Measurements from ENCODE around the gene RINL. TPM values are rescaled to one million over a fixed set of nuclear protein-coding genes. Genes with fewer than 3 reads are reported as not detected.
"Not testable (repeated sequence)": the region's sequence is repeated elsewhere in the genome, so short reads cannot be mapped to it uniquely, and the experiment has no call there.

The RINL gene
- total and polyA plus RNA-seq, 8 donors = 6.5 to 26.2 (median 10.6) TPM

DNA sequence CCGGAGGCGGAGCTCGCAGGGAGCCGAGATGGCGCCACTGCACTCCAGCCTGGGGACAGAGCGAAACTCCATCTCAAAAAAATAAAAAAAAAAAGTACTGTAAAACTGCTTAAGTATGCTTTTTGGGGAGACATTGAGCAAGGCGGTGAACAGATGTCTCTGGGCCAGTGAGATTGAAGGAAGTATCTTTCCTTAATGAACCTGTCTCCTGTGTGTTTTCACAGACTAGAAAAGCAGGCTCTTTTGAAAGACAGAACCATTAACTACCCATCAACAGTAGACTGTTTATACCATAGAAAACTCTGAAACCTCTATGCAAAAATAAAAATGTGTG lies 45.0 kb downstream of the RINL start:
- Histone ChIP-seq H3K9me3 (no peaks in the 10 kb centered on the region), H3K4me3 (no peak overlapping the region), H3K27me3 (no peaks in the 10 kb centered on the region), H3K27ac (no peak overlapping the region), H3K36me3 (peaks cover 3 to 32% (median 14%) of the 10 kb centered on the region in 3 donors), H3K4me1 (peaks cover 17 to 31% (median 24%) of the 10 kb centered on the region in 3 donors)
- no peak for ATAC-seq
- no peak for DNase-seq
- no peak for FAIRE-seq
- TF ChIP-seq, protein P1, sequence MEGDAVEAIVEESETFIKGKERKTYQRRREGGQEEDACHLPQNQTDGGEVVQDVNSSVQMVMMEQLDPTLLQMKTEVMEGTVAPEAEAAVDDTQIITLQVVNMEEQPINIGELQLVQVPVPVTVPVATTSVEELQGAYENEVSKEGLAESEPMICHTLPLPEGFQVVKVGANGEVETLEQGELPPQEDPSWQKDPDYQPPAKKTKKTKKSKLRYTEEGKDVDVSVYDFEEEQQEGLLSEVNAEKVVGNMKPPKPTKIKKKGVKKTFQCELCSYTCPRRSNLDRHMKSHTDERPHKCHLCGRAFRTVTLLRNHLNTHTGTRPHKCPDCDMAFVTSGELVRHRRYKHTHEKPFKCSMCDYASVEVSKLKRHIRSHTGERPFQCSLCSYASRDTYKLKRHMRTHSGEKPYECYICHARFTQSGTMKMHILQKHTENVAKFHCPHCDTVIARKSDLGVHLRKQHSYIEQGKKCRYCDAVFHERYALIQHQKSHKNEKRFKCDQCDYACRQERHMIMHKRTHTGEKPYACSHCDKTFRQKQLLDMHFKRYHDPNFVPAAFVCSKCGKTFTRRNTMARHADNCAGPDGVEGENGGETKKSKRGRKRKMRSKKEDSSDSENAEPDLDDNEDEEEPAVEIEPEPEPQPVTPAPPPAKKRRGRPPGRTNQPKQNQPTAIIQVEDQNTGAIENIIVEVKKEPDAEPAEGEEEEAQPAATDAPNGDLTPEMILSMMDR (IDR thresholded peaks at IDR 0.05) = no peak
- intact Hi-C loops (cut with DNase I) = no loop called here
- whole genome bisulfite sequencing, 2 donors = 94 to 97% methylated on average over 7 of the region's 7 CpGs

DNA sequence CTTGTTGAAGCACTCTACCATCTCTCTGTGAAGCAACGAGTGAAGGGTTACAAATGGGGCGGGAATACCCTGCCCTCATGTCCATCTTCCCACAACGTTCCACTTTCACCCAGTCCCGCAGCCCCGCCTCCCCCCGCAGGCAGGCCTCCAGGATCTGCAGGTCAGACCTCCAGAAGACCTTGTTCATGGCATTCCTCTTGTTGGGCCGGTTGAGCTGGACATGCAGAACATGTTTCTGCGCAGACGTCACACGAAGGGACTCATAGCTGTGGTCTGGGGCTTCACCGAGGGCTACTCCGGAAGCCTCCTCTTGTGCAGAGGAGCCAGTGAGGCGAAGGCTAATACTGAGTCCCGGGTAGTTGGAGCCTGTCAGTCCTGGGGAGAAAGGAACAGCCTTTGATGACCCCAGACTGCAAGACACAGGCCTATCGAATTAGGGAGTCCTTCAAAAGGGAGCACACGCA lies 46.9 kb downstream of the RINL start:
- intact Hi-C loops (cut with DNase I) = no loop called here
- 0% methylated on average over 16 of the region's 16 CpGs for WGBS, 2 donors
- FAIRE-seq (no peak), ATAC-seq (peak; percentile 55 to 74 (median 66)), DNase-seq (peak; percentile 77 to 88 (median 80))
- no peaks in the 10 kb centered on the region for H3K9me3 ChIP-seq
- H3K27ac ChIP-seq = peak overlapping the region; percentile 71 to 94 (median 85)
- TF ChIP-seq, protein P1 (IDR thresholded peaks at IDR 0.05) = no peak
- H3K36me3 ChIP-seq = peaks cover 0 to 18% (median 3%) of the 10 kb centered on the region in 3 donors
- H3K4me3 ChIP-seq = peak overlapping the region; percentile 44 to 71 (median 56)
- peaks cover 13 to 18% (median 16%) of the 10 kb centered on the region in 3 donors for H3K4me1 ChIP-seq
- no peaks in the 10 kb centered on the region for H3K27me3 ChIP-seq

DNA sequence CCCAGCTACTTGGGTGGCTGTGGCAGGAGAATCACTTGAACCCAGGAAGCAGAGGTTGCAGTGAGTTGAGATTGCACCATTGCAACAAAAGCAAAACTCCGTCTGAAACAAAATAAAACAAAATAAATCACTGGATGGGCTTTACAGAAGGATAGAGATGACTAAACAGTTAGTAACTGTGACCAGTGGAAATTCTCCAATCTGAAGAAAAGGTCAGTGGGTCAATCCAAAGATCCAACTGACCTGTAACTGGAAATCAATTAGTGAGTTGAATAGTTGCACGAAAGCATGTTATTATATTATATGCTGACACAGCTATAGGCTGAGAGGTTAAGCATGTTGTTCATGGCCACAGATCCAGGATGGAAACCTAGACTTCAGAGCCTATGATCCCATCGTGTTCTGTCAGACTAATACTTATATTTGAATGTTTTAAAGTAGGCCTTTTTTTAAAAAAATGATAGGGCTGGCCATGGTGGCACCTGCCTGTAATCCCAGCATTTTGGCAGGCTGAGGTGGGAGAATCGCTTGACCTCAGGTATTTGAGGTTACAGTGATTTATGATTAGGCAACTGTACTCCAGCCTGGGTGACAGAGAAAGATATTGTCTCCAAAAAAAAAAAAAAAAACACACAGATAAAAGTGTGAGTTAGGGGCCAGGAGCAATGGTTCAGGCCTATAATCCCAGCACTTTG lies 47.9 kb downstream of the RINL start:
- FAIRE-seq (no peak), ATAC-seq (no peak), DNase-seq (no peak)
- Histone ChIP-seq H3K36me3 (peaks cover 0 to 13% (median 3%) of the 10 kb centered on the region in 3 donors), H3K27me3 (no peaks in the 10 kb centered on the region), H3K9me3 (no peaks in the 10 kb centered on the region), H3K4me1 (peaks cover 9 to 16% (median 13%) of the 10 kb centered on the region in 3 donors), H3K27ac (peak overlapping the region in 1 of 4 donors; percentile 94), H3K4me3 (peak overlapping the region in 2 of 4 donors; percentile 63 to 71)
- TF ChIP-seq, protein P1 (IDR thresholded peaks at IDR 0.05) = no peak
- 48 to 49% methylated on average over 4 of the region's 4 CpGs for WGBS, 2 donors
- intact Hi-C loops (cut with DNase I) = no loop called here

DNA sequence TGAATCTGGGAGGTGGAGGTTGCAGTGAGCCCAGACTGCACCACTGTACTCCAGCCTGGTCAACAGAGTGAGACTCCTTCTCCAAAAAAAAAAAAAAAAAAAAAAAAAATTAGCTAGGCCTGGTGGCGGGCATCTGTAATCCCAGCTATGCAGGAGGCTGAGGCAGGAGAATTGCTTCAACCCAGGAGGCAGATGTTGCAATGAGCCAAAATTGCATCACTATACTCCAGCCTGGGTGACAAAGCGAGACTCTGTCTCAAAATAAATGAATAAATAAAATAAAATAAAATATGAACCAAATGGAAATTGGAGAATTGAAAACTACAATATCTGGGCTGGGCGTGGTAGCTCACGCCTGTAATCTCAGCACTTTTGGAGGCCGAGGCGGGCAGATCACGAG lies 48.9 kb downstream of the RINL start:
- whole genome bisulfite sequencing, 2 donors = 95 to 98% methylated on average over 7 of the region's 7 CpGs
- H3K9me3 ChIP-seq; DNase-seq; ATAC-seq; H3K27ac ChIP-seq; intact Hi-C loops (cut with DNase I); H3K27me3 ChIP-seq; FAIRE-seq; H3K4me3 ChIP-seq: not testable (repeated sequence)
- Histone ChIP-seq H3K4me1 (peaks cover 9 to 16% (median 13%) of the 10 kb centered on the region in 3 donors), H3K36me3 (peaks cover 0 to 13% (median 3%) of the 10 kb centered on the region in 3 donors)

DNA sequence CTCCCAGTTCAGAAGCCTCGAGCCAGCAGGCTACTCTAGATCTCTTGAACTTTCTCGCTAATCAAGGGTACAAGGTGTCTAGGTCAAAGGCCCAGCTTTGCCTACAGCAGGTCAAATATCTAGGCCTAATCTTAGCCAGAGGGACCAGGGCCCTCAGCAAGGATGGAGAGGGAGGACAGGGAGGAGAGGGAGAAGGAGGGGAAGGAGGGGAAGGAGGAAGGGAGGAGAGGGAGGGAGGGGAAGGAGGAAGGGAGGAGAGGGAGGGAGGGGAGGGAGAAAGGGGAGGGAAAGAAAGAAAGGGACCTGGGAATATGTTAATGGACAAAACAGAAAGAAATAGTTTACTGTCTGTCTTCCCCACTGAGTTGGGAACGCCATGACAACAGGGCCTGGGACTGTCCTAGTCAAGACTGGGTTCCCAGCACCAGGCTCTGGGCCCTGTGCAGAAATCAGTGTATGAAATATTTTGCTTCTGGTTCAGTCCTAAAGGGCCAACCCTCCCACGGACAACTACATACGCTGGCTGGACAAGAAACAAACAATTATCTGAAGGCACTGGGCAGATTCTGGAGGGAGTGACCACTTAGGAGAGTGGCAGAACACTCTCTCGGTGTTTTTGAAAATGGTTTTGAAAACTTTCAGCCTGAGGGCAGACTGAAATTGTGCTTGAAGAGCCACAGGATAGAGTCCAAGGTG lies 51.1 kb downstream of the RINL start:
- H3K27ac ChIP-seq = no peak overlapping the region
- no peak for FAIRE-seq

DNA sequence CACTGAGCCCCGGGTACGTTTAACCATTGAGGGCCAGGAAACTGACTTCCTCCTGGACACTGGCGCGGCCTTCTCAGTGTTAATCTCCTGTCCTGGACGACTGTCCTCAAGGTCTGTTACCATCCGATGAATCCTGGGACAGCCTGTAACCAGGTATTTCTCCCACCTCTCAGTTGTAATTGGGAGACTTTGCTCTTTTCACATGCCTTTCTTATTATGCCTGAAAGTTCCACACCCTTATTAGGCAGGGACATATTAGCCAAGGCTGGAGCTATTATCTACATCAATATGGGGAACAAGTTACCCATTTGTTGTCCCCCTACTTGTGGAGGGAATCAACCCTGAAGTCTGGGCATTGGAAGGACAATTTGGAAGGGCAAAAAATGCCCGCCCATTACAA lies 52.1 kb downstream of the RINL start:
- peaks cover 8 to 15% (median 9%) of the 10 kb centered on the region in 3 donors for H3K4me1 ChIP-seq

More for the DNA sequence above, 51.1 kb downstream of the RINL start:
- H3K36me3 ChIP-seq = peaks cover 0 to 19% (median 3%) of the 10 kb centered on the region in 3 donors
- TF ChIP-seq, protein P1 (IDR thresholded peaks at IDR 0.05) = no peak
- H3K4me1 ChIP-seq = peaks cover 8 to 16% (median 9%) of the 10 kb centered on the region in 3 donors
- H3K4me3 ChIP-seq = no peak overlapping the region
- no peak for DNase-seq
- intact Hi-C loops (cut with DNase I) = no loop called here
- ATAC-seq = no peak
- H3K9me3 ChIP-seq = no peaks in the 10 kb centered on the region
- 74 to 80% methylated on average over 6 of the region's 6 CpGs for WGBS, 2 donors
- no peaks in the 10 kb centered on the region for H3K27me3 ChIP-seq

DNA sequence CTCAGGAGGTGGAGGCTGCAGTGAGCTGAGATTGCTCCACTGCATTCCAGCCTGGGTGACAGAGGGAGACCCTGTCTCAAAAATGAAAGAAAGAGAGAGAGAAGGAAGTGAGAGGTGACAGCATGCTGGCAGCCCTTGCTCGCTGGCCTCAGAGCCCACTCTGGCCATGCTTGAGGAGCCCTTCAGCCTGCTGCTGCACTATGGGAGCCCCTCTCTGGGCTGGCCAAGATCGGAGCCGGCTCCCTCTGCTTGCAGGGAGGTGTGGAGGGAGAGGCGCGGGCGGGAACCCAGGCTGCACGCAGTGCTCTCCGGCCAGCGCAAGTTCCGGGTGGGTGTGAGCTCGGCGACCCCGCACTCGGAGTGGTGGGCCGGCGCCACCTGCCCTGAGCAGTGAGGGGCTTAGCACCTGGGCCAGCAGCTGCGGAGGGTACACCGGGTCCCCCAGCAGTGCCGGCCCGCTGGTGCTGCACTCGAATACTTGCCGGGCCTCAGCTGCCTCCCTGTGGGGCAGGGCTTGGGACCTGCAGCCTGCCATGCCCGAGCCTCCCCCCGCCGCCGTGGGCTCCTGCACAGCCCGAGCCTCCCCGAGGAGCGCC lies 56.7 kb downstream of the RINL start:
- peaks cover 0 to 19% (median under 1%) of the 10 kb centered on the region in 3 donors for H3K36me3 ChIP-seq
- WGBS, 2 donors = 98% methylated on average over 23 to 29 of the region's 29 CpGs
- ATAC-seq; H3K27me3 ChIP-seq; FAIRE-seq; H3K4me1 ChIP-seq; H3K27ac ChIP-seq; H3K9me3 ChIP-seq; H3K4me3 ChIP-seq; intact Hi-C loops (cut with DNase I): not testable (repeated sequence)
- DNase-seq = peak in 1 of 6 donors; percentile 31

More for the DNA sequence above, 52.1 kb downstream of the RINL start:
- H3K9me3 ChIP-seq; DNase-seq; H3K27ac ChIP-seq; H3K4me3 ChIP-seq; FAIRE-seq; intact Hi-C loops (cut with DNase I); ATAC-seq; H3K27me3 ChIP-seq: not testable (repeated sequence)
- WGBS, 2 donors = 77% methylated on average over 7 of the region's 7 CpGs
- peaks cover 0 to 19% (median 3%) of the 10 kb centered on the region in 3 donors for H3K36me3 ChIP-seq

Data from pancreas (tissue), 10 donors.